GM20000 (cell line): ENCODE data around the gene YJEFN3.

ENCODE experiments used
- DNase-seq: peaks from one replicate; pipeline ENCODE4 v3.0.0; 2012; ENCODE audit warnings: low spot score
- TF ChIP-seq, protein P1 (sequence below): IDR thresholded peaks from 2 replicates; pipeline ENCODE4 v1.5.1; 2012; ENCODE audit warnings: mild to moderate bottlenecking, control low read depth; ENCODE audit errors: extremely low read depth, missing control alignments

YJEFN3 gene

DNA sequence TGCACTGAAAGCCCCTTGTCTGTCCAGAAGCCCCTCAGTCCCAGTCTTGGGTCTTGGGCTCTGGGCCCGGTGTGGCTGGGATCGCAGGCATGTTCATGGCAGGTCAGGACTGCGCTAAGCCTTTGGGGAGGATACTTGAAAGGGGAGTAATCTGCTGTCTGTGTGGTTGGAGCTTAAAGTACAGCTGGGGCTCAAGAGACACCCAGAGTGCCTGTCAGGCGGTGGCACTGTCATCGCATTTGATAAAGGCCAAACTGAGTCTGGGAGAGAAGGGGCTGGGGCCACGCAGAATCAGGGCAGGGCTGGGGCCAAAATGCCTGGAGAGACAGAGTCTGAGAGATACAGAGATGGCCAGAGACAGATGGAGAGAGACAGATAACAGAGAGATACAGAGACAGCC is 5.1 kb downstream of the YJEFN3 start:
- TF ChIP-seq, protein P1, sequence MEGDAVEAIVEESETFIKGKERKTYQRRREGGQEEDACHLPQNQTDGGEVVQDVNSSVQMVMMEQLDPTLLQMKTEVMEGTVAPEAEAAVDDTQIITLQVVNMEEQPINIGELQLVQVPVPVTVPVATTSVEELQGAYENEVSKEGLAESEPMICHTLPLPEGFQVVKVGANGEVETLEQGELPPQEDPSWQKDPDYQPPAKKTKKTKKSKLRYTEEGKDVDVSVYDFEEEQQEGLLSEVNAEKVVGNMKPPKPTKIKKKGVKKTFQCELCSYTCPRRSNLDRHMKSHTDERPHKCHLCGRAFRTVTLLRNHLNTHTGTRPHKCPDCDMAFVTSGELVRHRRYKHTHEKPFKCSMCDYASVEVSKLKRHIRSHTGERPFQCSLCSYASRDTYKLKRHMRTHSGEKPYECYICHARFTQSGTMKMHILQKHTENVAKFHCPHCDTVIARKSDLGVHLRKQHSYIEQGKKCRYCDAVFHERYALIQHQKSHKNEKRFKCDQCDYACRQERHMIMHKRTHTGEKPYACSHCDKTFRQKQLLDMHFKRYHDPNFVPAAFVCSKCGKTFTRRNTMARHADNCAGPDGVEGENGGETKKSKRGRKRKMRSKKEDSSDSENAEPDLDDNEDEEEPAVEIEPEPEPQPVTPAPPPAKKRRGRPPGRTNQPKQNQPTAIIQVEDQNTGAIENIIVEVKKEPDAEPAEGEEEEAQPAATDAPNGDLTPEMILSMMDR = no peak
- no peak for DNase-seq

DNA sequence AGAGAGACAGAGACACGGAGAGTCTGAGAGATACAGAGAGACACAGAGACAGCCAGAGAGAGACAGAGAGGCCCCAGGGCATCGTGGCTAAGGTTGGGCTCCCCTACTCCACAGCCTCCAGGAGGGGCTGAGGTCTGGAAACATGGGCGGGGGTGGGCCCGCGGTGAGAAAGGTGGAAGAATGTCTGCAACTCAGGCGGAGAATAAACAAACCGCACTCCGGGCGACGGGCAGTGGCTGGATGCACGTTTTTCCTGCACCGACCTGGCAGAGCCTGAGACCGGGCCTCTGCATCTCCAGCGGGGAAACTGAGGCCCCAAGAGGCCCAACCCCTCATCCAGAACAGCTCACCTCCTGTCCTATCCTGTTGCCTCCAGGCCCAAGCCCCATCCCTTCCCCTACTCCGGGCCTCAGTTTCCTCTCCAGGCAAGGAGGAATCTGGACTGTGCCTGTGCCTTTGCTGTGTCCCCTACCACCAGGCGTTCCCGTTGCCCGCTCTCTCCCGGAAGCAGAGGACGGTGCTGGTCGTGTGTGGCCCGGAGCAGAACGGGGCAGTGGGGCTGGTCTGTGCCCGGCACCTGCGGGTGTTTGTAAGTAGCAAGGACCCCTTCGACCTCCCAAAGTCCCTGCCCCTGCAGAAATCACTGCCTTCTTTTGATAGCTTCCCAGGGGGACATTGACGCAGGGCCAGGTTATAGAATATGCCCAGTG is 6.0 kb downstream of the YJEFN3 start:
- no peak for DNase-seq
- TF ChIP-seq, protein P1 = no peak

DNA sequence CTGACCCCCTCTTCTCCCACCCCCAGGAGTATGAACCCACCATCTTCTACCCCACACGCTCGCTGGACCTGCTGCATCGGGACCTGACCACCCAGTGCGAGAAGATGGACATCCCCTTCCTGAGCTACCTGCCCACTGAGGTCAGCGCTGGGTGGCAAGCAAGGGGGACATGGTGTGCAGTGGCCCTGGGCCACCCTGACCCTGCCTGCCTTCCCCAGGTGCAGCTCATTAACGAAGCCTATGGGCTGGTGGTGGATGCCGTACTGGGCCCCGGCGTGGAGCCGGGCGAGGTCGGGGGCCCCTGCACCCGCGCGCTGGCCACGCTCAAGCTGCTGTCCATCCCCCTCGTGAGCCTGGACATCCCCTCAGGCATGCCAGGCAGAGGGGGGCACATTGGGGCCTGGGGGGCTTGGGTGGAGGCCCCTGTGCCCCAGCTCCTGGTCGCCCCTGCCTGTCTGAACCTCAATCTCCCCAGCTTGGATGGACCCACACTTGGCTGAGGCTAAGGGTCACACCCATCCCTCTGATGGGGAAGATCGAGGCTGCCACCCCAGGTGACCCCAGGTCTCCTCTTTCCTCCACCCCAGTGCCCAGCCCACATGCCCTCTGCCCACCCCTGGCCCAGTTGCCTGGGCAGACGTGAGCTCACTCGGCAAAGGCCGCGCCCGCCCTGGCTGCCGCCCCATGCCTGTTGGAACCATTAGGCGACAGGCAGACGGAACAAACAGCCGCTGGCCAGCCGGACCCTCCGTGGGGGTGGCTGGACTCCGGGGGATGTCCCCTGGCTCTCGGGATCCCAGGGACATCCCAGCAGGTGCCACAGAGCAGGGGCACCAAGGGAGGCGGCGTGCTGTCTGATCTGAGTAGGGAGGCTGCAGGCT is 6.8 kb downstream of the YJEFN3 start:
- DNase-seq = no peak

DNA sequence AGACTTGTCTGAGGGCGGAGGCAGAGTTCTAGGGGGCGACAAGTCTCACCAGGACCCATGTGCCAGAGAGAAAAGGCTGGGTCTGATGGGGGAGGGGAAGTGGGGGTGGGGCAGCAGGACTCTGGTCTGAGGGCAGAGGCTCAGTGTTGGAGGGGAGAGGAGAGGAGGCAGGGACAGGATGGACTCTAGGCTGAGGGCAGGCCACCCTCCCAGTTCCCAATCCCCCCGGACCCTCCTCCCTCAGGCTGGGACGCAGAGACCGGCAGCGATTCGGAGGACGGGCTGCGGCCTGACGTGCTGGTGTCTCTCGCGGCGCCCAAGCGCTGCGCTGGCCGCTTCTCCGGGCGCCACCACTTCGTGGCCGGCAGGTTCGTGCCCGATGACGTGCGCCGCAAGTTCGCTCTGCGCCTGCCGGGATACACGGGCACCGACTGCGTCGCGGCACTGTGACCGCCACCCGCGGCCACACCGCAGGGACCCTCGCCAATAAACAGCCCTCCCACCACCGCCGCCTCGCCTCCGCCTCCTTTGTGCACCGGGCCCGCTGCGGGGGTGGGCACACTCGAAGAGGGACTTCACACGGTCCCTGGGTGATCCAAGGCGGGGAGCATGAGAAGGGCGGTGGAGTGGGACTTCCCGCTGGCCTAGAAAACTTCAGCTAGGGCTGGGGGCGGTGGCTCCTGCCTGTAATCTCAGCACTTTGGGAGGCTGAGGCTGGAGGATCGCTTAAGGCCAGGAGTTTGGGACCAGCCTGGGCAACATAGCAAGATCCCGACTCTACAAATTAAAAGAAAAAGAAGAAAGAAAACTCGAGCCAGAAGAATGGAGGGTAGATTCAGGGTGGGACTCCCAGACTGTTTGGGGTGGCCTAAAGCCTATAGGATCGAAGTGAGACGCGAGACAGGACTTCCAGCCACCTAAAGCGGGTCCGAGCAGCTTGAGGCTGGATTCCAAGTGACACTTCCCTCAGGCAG is 8.7 kb downstream of the YJEFN3 start:
- TF ChIP-seq, protein P1 = no peak
- DNase-seq = no peak

More for the DNA sequence above, 6.8 kb downstream of the YJEFN3 start:
- TF ChIP-seq, protein P1 = no peak

DNA sequence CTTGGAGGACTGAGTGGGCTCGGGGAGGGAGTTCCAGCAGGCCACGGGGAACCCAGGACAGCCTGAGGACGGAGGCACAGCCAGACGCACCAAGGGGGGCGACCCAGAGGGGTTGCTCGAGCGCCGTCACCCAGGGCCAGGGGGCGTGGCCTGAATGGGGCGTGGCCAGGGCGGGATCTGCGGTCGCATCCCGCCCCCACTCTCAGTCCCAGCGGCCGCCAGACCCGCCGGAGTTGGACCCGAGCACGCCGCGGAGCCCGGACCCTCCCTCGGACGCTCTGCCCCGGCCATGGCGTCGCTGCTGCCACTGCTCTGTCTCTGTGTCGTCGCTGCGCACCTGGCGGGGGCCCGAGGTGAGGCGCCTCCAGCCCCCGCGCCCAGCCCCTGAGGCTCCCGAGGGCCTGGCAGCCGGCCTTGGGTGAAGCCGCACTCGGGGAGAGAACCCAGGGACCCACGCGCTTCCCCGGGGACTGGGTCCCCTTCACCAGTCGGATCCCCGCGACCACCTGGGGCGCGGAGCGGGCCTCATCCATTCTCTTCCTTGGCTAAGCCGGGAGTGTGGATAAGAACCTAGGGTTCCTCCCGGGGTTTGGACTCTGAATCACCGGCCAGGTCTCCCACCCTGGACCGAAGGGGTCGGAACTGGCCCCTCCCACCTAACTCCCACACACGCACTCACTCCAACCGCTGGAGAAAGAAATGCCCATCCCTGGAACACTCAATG is 9.5 kb downstream of the YJEFN3 start, which contains the start of gene CILP2:
CILP2 (plus strand) TSS at position 205 of the 724 bp plus-strand sequence; CDS start at position 290, 85 bp downstream.
- peak; percentile 84 for DNase-seq

DNA sequence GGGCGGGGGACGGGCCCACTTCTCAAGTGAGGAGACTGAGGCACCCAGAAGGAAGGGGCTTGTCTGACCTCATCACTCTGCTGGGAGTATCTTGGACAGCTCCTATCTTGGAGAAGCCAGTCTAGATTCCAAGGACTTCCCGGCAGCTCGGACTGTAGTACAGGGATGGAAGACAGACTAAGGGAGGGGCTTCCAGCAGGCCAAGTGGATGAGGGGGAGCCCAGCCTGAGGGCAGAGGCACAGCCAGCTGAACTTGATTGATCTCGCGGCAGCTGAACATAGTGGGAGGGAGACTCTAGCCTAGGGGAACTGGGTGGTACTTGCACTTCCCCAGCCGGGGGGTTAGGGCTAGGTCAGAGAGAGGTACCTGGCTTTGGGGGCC is 10.1 kb downstream of the YJEFN3 start:
- TF ChIP-seq, protein P1 = no peak
- no peak for DNase-seq

More for the DNA sequence above, 9.5 kb downstream of the YJEFN3 start, which contains the start of gene CILP2:
- TF ChIP-seq, protein P1 = no peak
